NCI-H1436 (cell line): ENCODE measurements around the gene LDAH.
A peak's percentile ranks its signal among the peaks of the same experiment; 100 is the strongest.
"Not testable (repeated sequence)": the region's sequence is repeated elsewhere in the genome, so short reads cannot be mapped to it uniquely, and the experiment has no call there.

ENCODE experiments used
- DNase-seq: peaks from one replicate; lab custom pipeline; 2025; lab: John Stamatoyannopoulos, UW

Gene LDAH

DNA sequence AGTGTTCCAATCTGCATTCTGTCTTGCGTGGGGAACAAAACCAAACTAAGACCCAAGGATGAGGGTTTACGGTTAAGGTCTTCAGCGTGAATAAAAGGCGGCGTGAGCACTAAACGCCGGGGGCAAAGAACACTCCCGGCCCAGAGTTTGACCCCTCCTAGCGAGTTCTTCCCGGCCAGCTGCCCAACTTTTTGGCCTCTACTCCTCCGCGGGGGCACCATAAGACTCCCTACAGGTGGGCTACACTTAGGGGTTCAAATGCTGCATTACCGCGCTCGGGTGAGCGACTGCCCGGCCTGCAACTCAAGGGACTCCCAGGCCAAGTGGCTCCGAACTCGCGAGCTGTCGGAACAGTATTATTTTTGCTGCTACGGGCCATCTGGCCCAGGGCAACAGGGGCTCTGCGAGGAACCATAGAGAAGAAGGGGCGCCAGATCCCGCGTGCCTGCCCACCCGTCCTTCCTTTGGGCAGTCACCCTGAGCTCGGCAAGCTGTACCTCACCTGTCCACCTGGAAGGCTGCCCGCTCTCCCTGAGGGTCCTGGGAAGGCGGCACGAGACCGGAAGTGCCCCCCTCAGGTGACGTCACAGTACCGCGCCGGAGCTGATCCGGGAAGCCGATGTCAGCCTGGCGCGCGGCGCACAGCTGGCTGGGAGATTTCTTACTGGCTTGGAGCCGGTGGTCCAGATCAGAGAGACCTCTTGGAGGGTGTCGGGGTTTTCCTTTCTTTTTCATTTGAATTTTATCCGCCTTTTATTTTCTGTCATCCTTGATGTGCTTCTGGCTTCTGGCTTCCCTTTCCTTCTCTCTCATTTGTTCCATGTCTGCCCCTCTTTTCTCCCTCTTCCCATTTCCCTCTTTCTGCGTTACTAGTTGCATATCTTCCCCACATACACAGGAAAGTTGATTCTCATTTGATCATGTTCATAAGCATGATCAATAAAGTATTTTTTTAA is at the start of gene LDAH:
TSS of gene LDAH (minus strand) at position 567 of the 956 bp plus-strand sequence. CDS start 21,638 bp downstream, outside the sequence.
- DNase-seq: peak; percentile 86

DNA sequence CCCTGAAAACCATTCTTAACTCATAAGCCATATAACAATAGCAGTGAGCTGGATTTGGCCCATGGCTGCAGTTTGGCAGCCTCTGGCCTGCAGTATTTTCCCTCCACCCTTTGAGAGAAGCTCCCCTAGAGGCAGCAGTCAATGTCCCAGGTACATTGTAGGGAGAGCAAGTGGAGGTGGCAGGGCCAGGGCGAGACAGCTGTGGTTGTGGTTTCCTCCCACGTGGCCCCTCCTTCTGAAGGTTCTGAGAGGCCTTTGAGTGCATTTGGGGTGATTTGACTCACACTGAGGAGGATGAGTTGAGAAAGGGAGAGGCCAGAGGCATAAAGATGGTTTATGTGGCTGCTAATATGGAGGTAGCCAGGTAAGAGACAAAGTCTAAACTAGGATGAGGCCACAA is 45.5 kb upstream of the LDAH start:
- DNase-seq: no peak

DNA sequence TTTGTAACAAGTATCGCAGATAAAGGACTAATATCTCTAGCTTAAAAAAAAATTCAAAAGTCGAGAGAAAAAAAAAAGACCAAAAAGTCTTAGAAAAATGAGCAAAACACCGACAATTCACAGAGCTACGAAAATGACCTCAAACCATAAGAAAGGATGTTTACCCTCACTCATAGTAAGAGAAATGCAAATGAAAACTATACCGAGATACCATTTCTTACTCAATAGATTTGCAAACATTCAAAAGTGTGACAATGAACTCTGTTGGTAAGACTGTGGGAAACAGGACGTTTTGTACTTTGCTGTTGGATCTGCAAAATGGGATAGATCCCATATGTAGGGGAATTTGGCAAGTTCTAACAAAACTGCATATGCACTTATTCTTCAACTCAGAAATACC is 39.9 kb upstream of the LDAH start:
- no peak for DNase-seq

GRCh38 chr2:20855456-20855855 is 32.6 kb upstream of the LDAH start:
- DNase-seq: no peak

DNA sequence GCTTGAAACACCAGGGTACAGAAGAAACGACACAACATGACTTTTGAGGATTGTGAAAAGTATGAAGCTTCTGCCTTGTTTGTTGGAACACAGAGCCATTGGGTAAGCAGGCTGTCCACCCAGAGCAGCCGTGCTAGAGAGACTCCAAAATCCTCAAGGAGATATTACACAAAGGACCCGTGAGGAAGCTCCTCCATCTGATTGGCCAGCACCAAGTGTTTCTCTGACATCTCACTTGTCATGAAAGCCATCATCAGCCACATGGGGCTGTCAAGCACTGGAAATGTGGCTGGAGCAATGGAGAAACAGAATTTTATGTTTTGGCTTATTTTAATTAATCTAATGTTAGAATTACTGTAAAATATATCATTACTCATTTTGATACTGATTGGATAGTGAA is 29.8 kb upstream of the LDAH start:
- DNase-seq: no peak

DNA sequence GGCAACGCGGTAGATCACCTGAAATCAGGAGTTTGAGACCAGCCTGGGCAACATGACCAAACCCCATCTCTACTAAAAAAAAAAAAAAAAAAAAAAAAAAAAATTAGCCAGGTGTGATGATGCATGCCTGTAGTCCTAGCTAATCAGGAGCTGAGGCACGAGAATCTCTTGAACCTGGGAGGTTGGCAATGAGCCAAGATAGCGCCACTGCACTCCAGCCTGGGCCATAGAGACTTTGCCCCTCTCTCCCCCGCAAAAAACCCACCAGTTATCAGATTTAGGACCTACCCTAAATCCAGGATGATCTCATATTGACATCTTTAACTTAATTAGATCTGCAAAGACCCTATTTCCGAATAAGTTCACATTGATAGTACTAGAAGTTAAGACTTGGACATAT is 29.2 kb upstream of the LDAH start:
- DNase-seq: no peak

DNA sequence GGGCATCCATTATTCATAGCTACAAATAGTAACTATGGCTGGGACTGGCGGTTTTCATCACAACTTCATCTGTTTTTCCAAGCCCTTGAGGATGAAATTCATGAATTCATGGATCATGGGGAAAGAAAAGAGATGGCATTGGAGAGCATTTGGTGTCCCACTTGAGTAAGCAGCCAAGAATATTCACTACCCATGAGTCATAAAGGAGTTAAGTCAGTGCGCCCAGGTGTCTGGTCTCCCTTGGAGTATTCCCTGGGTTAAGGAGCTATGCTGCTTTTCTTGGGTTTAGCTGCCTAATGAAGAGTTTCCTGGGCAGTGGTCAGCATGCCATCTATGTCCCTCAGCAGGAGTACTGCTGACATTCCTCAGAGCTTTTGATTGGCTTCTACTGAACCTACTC is 21.3 kb upstream of the LDAH start:
- DNase-seq: no peak

DNA sequence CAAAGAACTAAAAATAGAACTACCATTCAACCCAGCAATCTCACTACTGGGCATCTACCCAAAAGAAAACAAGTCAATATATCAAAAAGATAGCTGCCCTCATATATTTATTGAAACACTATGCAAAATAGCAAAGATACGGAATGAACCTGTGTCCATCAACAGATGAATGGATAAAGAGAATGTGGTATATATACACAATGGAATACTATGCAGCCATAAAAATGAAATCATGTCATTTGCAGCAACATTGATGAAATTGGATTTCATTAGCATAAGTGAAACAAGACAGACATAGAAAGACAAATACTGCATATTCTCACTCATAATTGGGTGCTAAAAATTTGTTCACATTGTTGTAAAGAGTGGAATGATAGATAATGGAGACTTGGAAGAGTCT is 16.2 kb upstream of the LDAH start:
- no peak for DNase-seq

- no peak for DNase-seq
Observed at GRCh38 chr2:20838016-20838415, 15.1 kb upstream of the LDAH start.

GRCh38 chr2:20836521-20836920 is 13.6 kb upstream of the LDAH start:
- DNase-seq: no peak

DNA sequence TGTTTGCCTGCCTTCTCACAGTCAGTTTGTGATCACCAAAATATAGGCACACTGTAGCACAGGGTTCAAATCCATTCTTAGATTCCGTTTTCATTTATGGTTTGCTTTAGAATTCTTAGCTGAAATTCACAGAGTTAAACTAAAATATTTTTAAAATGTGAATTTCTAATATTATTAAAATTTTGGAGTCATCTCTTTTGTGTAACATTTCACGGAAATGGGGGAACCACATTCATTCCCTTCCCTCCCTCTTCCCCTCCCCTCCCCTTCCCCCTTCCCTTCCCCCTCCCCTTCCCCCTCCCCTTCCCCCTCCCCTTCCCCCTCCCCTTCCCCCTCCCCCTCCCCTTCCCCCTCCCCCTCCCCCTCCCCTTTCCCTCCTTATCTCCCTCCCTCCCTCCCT is 11.4 kb upstream of the LDAH start:
- DNase-seq: no peak

DNA sequence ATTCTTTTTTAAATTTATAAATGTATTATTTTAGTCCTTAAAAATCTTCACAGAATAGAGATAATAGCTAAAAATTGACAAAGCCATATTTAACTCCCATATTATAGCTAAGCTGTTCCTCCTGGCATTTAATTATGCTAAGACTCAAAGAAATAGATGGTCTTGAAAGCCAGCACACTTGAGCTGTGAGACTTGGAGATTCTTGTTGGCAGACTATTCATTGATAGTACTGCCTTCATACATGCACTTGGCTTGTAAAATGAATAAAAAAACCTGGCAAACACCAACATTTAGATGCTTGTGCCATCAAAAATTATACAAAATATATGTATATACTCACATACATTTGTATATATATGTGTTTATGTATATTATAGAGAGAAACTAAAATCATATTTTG is 9.7 kb upstream of the LDAH start:
- DNase-seq: no peak

- no peak for DNase-seq
Observed at GRCh38 chr2:20829861-20830260, 7.0 kb upstream of the LDAH start.

DNA sequence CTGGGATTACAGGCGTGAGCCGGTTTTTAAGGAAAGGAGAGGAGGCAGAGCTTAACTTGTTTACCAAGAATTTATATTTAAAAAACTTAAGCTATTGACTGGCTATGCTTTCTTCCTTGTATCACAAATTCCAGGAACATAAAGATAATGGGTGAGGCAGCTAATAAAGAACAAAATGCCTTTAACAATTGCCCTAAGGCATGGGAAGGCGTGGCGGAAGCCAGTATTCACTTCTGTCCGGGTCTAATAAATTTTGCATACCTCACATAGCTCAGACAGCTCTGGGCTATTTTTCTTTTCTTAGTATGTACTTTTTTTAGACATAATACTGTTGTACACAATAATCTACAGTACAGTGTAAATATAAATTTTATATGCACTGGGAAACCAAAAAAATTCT is 1.0 kb upstream of the LDAH start:
- DNase-seq: no peak

- no peak for DNase-seq
Observed at GRCh38 chr2:20818820-20819219, 4.1 kb downstream of the LDAH start.

- no peak for DNase-seq
Observed at GRCh38 chr2:20815216-20815615, 7.7 kb downstream of the LDAH start.

- DNase-seq: no peak
Observed at GRCh38 chr2:20812779-20813178, 10.1 kb downstream of the LDAH start.

DNA sequence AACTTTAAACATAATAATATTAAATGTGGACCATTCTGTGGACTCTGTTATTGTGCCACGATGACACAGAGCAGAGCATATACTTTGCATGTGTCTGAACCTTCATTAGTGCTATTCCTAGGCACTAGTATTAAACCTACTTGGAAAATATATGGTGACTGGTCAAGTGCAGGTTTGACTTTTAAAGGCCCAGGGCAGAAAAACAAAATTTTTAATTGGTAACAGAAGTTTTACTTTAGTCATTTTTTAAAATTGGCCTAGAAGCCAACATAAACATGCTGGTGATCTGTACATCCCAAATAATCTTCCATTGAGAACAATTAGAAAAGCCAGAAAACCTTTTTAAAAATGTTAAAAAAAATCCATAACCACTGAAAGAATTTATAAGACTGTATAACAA is 16.6 kb downstream of the LDAH start:
- no peak for DNase-seq

- no peak for DNase-seq
Observed at GRCh38 chr2:20803974-20804373, 18.9 kb downstream of the LDAH start.

DNA sequence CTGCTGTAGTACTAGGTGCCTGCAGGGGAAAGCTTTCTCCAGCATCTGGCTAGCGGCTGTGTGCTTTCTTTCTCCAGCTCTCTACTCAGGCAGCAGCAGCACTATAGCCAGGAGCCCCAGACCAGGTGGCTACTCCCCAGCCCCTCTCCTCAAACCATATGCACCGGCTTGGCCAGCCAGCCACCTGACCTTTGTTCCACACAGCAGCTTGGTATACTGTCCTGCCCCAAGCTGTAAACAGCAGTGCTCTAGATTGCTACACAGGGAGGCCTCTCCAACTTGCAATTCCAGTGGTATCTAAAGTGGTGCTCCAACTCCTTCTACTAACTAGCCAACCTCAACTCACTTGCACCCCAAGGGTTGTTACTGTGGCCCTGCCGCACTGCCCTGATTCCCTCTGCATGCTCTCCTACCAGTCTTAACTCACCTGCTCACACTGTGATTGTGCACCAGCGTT is 19.6 kb downstream of the LDAH start:
- no peak for DNase-seq

GRCh38 chr2:20797096-20797495 is 25.8 kb downstream of the LDAH start:
- DNase-seq: no peak

- no peak for DNase-seq
Observed at GRCh38 chr2:20796374-20796791, 26.5 kb downstream of the LDAH start.

DNA sequence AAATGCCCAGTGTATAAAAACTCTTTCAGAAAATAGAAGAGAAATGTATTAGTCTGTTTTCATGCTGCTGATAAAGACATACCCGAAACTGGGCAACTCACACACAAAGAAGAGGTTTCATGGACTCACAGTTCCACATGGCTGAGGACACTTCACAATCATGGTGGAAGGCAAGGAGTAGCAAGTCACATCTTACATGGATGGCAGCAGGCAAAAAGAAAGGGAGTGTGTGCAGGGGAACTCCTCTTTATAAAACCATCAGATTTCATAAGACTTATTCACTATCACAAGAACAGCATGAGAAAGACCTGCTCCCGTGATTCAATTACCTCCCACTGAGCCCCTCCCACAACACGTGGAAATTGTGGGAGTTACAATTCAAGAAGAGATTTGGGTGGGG is 29.0 kb downstream of the LDAH start:
- DNase-seq: not testable (repeated sequence)
